OCI-LY7 (cell line): ENCODE data around the gene PDE11A. TPM values are rescaled to one million over a fixed set of nuclear protein-coding genes. Genes with fewer than 3 reads are reported as not detected.

Experiments used
- BruUV-seq: library from RNA; stranded (reverse); fragments of 400-500 nt; replicated peaks from 2 replicates; lab custom pipeline; 2021; lab: Mats Ljungman, UMichigan
- CTCF ChIA-PET: fragments of 300-600 bp; sonication (Branson Sonifier 250); formaldehyde crosslinking; loops from one replicate; lab custom pipeline; 2022; ENCODE audit warnings: antibody characterized with exemption; ENCODE audit not compliant: unreplicated experiment; lab: Charles Lee
- POLR2A ChIA-PET: fragments of 300-600 bp; sonication (Branson Sonifier 250); formaldehyde crosslinking; loops from one replicate; lab custom pipeline; 2022; ENCODE audit warnings: antibody characterized with exemption; lab: Charles Lee
- DNase-seq: peaks from one replicate; pipeline ENCODE4 v3.0.0-alpha.2; 2015; ENCODE audit warnings: low spot score
- H2AFZ ChIP-seq: fragments of 200-600 bp; sonication (generic), shearing (Covaris generic); 2 replicates; pipeline ENCODE4 v1.6.1; 2014; ENCODE audit warnings: mild to moderate bottlenecking, antibody characterized with exemption, low read length, moderate library complexity
- H3K27ac ChIP-seq: fragments of 200-600 bp; sonication (generic); 2 replicates; pipeline ENCODE4 v1.5.1; 2014; ENCODE audit warnings: mixed run types, low read depth, mild to moderate bottlenecking, moderate library complexity, low read length, inconsistent platforms; ENCODE audit not compliant: poor library complexity, severe bottlenecking
- H3K36me3 ChIP-seq: fragments of 200-600 bp; sonication (generic); 2 replicates; pipeline ENCODE4 v1.6.1; 2014; ENCODE audit warnings: mild to moderate bottlenecking, antibody characterized with exemption, low read length, moderate library complexity, mixed read lengths; ENCODE audit not compliant: insufficient read depth
- H3K4me1 ChIP-seq: fragments of 200-600 bp; sonication (generic); 2 replicates; pipeline ENCODE4 v1.5.1; 2014; ENCODE audit warnings: mild to moderate bottlenecking, low read length; ENCODE audit not compliant: insufficient read depth, poor library complexity, severe bottlenecking
- H3K4me2 ChIP-seq: fragments of 200-600 bp; sonication (generic); 2 replicates; pipeline ENCODE4 v1.6.1; 2014; ENCODE audit warnings: mild to moderate bottlenecking, low read length
- H3K4me3 ChIP-seq: fragments of 200-600 bp; sonication (generic); 2 replicates; pipeline ENCODE4 v1.5.1; 2014; ENCODE audit warnings: mild to moderate bottlenecking, low read depth, low read length; ENCODE audit not compliant: poor library complexity, severe bottlenecking
- H3K79me2 ChIP-seq: fragments of 200-600 bp; sonication (generic); 2 replicates; pipeline ENCODE4 v1.6.1; 2016; ENCODE audit warnings: low read depth, mild to moderate bottlenecking, low read length, moderate library complexity, mixed read lengths; ENCODE audit not compliant: insufficient read depth
- H3K9me2 ChIP-seq: fragments of 200-600 bp; sonication (generic); 2 replicates; pipeline ENCODE4 v1.6.1; 2016; ENCODE audit warnings: mild to moderate bottlenecking, low read length, mixed read lengths; ENCODE audit not compliant: insufficient read depth
- H3K9me3 ChIP-seq: fragments of 200-600 bp; sonication (generic); 2 replicates; pipeline ENCODE4 v1.6.1; 2014; ENCODE audit warnings: mild to moderate bottlenecking, mixed run types, low read length, mixed read lengths
- H4K20me1 ChIP-seq: fragments of 200-600 bp; sonication (generic); 2 replicates; pipeline ENCODE4 v1.6.1; 2014; ENCODE audit warnings: mild to moderate bottlenecking, antibody characterized with exemption, low read length, moderate library complexity, mixed read lengths; ENCODE audit not compliant: insufficient read depth
- EZH2phosphoT487 ChIP-seq: fragments of 200-600 bp; sonication (generic); IDR thresholded peaks from 2 replicates; pipeline ENCODE4 v1.6.1; 2018; ENCODE audit warnings: low read depth, borderline replicate concordance, mild to moderate bottlenecking, mixed run types, antibody characterized with exemption, low read length, moderate library complexity, mixed read lengths
- intact Hi-C: fragments of 100-400 bp; cut with micrococcal nuclease; formaldehyde crosslinking; loops from one replicate; pipeline ENCODE4 v1.10.0; 2022; ENCODE audit not compliant: unreplicated experiment
- total RNA-seq, 2 experiments: library from RNA; depleted of rRNA in 1 of 2; stranded (reverse); fragments of >200 nt in 1 of 2; shearing (Covaris generic) in 1 of 2; gene quantifications; 2 replicates each; pipeline ENCODE4 v1.2.3, GENCODE V29; 2014 to 2022
- TF ChIP-seq, protein P1 (sequence below): fragments of 200-600 bp; sonication (generic); conservative IDR thresholded peaks from 2 replicates; pipeline ENCODE4 v1.5.1; 2014; ENCODE audit warnings: mild to moderate bottlenecking, antibody characterized with exemption, low read length, moderate library complexity, mixed read lengths

PDE11A gene
- total RNA-seq, 2 experiments from 2014 or later, result 0.03 TPM; not detected in 1

DNA sequence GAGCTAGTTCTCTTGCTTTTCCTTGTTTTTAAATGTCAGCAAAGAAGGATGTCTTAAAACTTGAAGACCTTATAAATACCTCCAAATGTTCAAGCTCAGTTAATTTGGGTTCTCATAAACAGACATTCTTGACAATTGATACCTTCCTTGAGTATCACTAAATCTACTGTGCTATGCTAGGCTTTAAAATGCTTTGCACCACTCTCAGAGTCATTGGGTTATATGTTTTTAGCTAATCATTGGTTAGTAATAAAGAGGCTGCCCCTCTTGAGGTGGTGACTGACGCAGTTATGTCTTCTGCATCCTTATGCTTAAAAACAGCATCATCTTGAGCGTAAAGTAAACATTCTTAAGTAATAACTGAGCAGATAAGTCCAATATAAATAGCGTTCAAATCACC, 404.0 kb downstream of the PDE11A start:
- TF ChIP-seq, protein P1, sequence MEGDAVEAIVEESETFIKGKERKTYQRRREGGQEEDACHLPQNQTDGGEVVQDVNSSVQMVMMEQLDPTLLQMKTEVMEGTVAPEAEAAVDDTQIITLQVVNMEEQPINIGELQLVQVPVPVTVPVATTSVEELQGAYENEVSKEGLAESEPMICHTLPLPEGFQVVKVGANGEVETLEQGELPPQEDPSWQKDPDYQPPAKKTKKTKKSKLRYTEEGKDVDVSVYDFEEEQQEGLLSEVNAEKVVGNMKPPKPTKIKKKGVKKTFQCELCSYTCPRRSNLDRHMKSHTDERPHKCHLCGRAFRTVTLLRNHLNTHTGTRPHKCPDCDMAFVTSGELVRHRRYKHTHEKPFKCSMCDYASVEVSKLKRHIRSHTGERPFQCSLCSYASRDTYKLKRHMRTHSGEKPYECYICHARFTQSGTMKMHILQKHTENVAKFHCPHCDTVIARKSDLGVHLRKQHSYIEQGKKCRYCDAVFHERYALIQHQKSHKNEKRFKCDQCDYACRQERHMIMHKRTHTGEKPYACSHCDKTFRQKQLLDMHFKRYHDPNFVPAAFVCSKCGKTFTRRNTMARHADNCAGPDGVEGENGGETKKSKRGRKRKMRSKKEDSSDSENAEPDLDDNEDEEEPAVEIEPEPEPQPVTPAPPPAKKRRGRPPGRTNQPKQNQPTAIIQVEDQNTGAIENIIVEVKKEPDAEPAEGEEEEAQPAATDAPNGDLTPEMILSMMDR, result no peak
- no peak for TF ChIP-seq EZH2phosphoT487
- Histone ChIP-seq H3K9me3 (no peaks in the 10 kb centered on the region), H3K4me2 (no peak overlapping the region), H3K9me2 (no peaks in the 10 kb centered on the region), H2AFZ (no peak overlapping the region), H4K20me1 (no peaks in the 10 kb centered on the region), H3K4me3 (no peak overlapping the region), H3K4me1 (no peaks in the 10 kb centered on the region), H3K27ac (no peak overlapping the region), H3K79me2 (no peaks in the 10 kb centered on the region), H3K36me3 (no peaks in the 10 kb centered on the region)
- intact Hi-C loops, result no loop called here
- no TSS peak for BruUV-seq
- CTCF ChIA-PET, result no interaction called here
- POLR2A ChIA-PET, result interaction anchor here (0.5 to 1.6 kb wide), 4 partner anchors 13 to 865 kb away, joined by 3 read pairs; no protein-coding TSS in a partner anchor
- no peak for DNase-seq

DNA sequence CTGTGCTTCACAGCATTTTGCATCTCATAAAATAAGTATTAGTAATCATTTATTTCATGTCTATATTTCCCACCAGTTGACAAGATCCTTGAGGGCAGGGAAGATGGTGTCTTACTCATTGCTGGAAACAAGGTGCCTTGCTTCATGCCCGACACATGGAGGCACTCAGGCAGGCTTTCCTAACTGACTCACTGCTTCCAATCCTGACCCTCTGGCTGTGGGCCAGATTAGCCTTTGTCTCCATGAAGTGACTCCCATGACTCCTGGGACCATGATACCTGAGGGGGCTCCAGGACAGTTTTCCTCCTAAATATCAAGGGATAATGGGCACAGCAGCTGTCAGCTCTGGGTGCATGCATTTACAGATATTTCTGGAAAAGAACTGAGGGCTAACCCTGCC, 405.0 kb downstream of the PDE11A start:
- H3K4me2 ChIP-seq, result no peak overlapping the region
- H3K9me3 ChIP-seq, result no peaks in the 10 kb centered on the region
- BruUV-seq, result no TSS peak
- no peak for TF ChIP-seq EZH2phosphoT487
- TF ChIP-seq, protein P1, result no peak
- ChIA-PET CTCF (no interaction called here), POLR2A (no interaction called here)
- no peak overlapping the region for H3K27ac ChIP-seq
- H3K4me1 ChIP-seq, result no peaks in the 10 kb centered on the region
- H4K20me1 ChIP-seq, result no peaks in the 10 kb centered on the region
- H3K9me2 ChIP-seq, result no peaks in the 10 kb centered on the region
- intact Hi-C loops, result no loop called here
- no peaks in the 10 kb centered on the region for H3K36me3 ChIP-seq
- DNase-seq, result no peak
- no peak overlapping the region for H2AFZ ChIP-seq
- H3K4me3 ChIP-seq, result no peak overlapping the region
- H3K79me2 ChIP-seq, result no peaks in the 10 kb centered on the region

DNA sequence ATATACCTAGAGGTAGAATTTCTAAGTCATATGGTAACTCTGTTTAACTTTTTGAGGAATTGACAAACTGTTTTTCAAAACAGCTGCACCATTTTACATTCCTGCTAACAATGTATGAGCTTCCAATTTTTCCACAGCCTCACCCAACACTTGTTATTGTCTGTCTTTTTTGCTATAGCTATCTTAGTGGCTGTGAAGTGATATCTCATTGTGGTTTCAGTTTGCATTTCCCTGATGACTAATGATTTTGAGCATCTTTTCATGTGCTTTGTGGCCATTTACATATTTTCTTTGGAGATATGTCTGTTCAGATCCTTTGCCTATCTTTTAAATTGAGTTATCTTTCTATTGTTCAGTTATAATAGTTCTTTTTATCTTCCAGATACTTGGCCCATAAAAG, 406.2 kb downstream of the PDE11A start:
- intact Hi-C loops, result no loop called here
- POLR2A ChIA-PET, result no interaction called here
- CTCF ChIA-PET, result no interaction called here
- Histone ChIP-seq H3K79me2 (no peaks in the 10 kb centered on the region), H3K4me1 (no peaks in the 10 kb centered on the region), H3K36me3 (no peaks in the 10 kb centered on the region), H3K27ac (no peak overlapping the region), H2AFZ (no peak overlapping the region), H4K20me1 (no peaks in the 10 kb centered on the region), H3K9me2 (no peaks in the 10 kb centered on the region), H3K4me3 (no peak overlapping the region), H3K4me2 (no peak overlapping the region), H3K9me3 (no peaks in the 10 kb centered on the region)
- DNase-seq, result no peak
- TF ChIP-seq, protein P1, result no peak
- no peak for TF ChIP-seq EZH2phosphoT487
- no TSS peak for BruUV-seq
